Colonic mucosa (tissue), 4 donors: ENCODE measurements around the gene ADAP1. TPM values are rescaled to one million over a fixed set of nuclear protein-coding genes. Genes with fewer than 3 reads are reported as not detected.
A peak's percentile ranks its signal among the peaks of the same experiment; 100 is the strongest.

ENCODE experiments used
- DNase-seq: peaks from one replicate; pipeline ENCODE4 v3.0.0-alpha.2; 2020
- H3K27ac ChIP-seq: fragments of 200-600 bp; one replicate; pipeline ENCODE4 v1.8.0; 2021
- H3K27me3 ChIP-seq: fragments of 200-600 bp; one replicate; pipeline ENCODE4 v1.8.0; 2021
- H3K36me3 ChIP-seq: fragments of 200-600 bp; one replicate; pipeline ENCODE4 v1.8.0; 2021
- H3K4me1 ChIP-seq: fragments of 200-600 bp; one replicate; pipeline ENCODE4 v1.8.0; 2021; ENCODE audit warnings: mild to moderate bottlenecking
- H3K4me3 ChIP-seq: fragments of 200-600 bp; one replicate; pipeline ENCODE4 v1.8.0; 2021
- H3K9ac ChIP-seq, 2 donors: one replicate each; pipeline ENCODE4 v1.7.0; 2013; ENCODE audit warnings: control low read depth in 2 of 2, low read depth in 2 of 2, low read length in 2 of 2
- H3K9me3 ChIP-seq: fragments of 200-600 bp; one replicate; pipeline ENCODE4 v1.8.0; 2021
- CTCF ChIP-seq: fragments of 200-600 bp; IDR thresholded peaks from one replicate; pipeline ENCODE4 v1.8.0; 2022; ENCODE audit warnings: antibody characterized with exemption, mild to moderate bottlenecking
- intact Hi-C: fragments of 100-400 bp; cut with DNase I; formaldehyde crosslinking; loops from one replicate; pipeline ENCODE4 v1.14.1; 2022
- total RNA-seq, 2 donors: library from RNA; stranded (reverse); fragmentation: NEBNext Ultra II Directional in 1 of 2; extraction: Animal tissue kit (Norgen Biotek cat#: 25700) in 1 of 2; gene quantifications; one replicate each; pipeline ENCODE4 v1.2.1, GENCODE V29; 2021
- donor health status: healthy.
- donor health status: DM: no; HTN: no; CAD: no.
- donor health status: DM: no; HTN: no; CAD: no.

ADAP1 gene
- total RNA-seq, 2 donors from 2014 or later: 107 to 201 TPM

GRCh38 chr7:985127-985416 lies 30.6 kb upstream of the ADAP1 start:
- H3K4me1 ChIP-seq: peaks cover 11% of the 10 kb centered on the region
- intact Hi-C loops: no loop called here
- no peaks in the 10 kb centered on the region for H3K36me3 ChIP-seq
- no peak for TF ChIP-seq CTCF
- no peak for DNase-seq
- H3K27me3 ChIP-seq: no peaks in the 10 kb centered on the region
- no peaks in the 10 kb centered on the region for H3K9me3 ChIP-seq
- H3K27ac ChIP-seq: no peak overlapping the region
- no peak overlapping the region for H3K4me3 ChIP-seq
- H3K9ac ChIP-seq: no peak overlapping the region

- Histone ChIP-seq H3K4me3 (no peak overlapping the region), H3K27ac (no peak overlapping the region), H3K27me3 (no peaks in the 10 kb centered on the region), H3K9me3 (no peaks in the 10 kb centered on the region), H3K4me1 (peaks cover 11% of the 10 kb centered on the region), H3K36me3 (no peaks in the 10 kb centered on the region), H3K9ac (no peak overlapping the region)
- no peak for TF ChIP-seq CTCF
- no peak for DNase-seq
- intact Hi-C loops: no loop called here
These were observed 30.1 kb upstream of the ADAP1 start for GRCh38 chr7:984361-985126.

GRCh38 chr7:983616-984071 lies 29.2 kb upstream of the ADAP1 start:
- Histone ChIP-seq H3K36me3 (no peaks in the 10 kb centered on the region), H3K9me3 (no peaks in the 10 kb centered on the region), H3K27ac (no peak overlapping the region), H3K9ac (peak overlapping the region in 1 of 2 donors; percentile 12), H3K4me1 (peaks cover 10% of the 10 kb centered on the region), H3K27me3 (no peaks in the 10 kb centered on the region), H3K4me3 (no peak overlapping the region)
- intact Hi-C loops: no loop called here
- no peak for DNase-seq
- no peak for TF ChIP-seq CTCF

- H3K9me3 ChIP-seq: no peaks in the 10 kb centered on the region
- no peak for TF ChIP-seq CTCF
- no peaks in the 10 kb centered on the region for H3K36me3 ChIP-seq
- intact Hi-C loops: no loop called here
- no peaks in the 10 kb centered on the region for H3K27me3 ChIP-seq
- H3K4me1 ChIP-seq: peaks cover 5% of the 10 kb centered on the region
- no peak within 1 kb of the TSS for H3K27ac ChIP-seq
- DNase-seq: no peak
- peak within 1 kb of the TSS; percentile 12 to 61 for H3K9ac ChIP-seq
- H3K4me3 ChIP-seq: no peak within 1 kb of the TSS
These were observed 28.6 kb upstream of the ADAP1 start, which contains the start of gene CYP2W1 for GRCh38 chr7:983004-983615. Gene CYP2W1 (plus strand): TSS chr7:983181. CDS start chr7:983212, 31 bp downstream.

GRCh38 chr7:982511-983003 lies 28.1 kb upstream of the ADAP1 start:
- TF ChIP-seq CTCF: no peak
- Histone ChIP-seq H3K9ac (peak overlapping the region in 1 of 2 donors; percentile 61), H3K27ac (no peak overlapping the region)

More at GRCh38 chr7:982511-983003, 28.1 kb upstream of the ADAP1 start:
- no peaks in the 10 kb centered on the region for H3K36me3 ChIP-seq
- peaks cover 5% of the 10 kb centered on the region for H3K4me1 ChIP-seq
- H3K4me3 ChIP-seq: no peak overlapping the region
- H3K9me3 ChIP-seq: no peaks in the 10 kb centered on the region
- DNase-seq: no peak
- intact Hi-C loops: no loop called here
- H3K27me3 ChIP-seq: no peaks in the 10 kb centered on the region
